HG03103 (cell line): ENCODE results near the gene RUNX1.

Source experiments
- ATAC-seq: cut with Tn5 transposase; IDR thresholded peaks from one replicate; pipeline ENCODE4 v1.9.1; 2021; ENCODE audit warnings: low read depth; ENCODE audit not compliant: unreplicated experiment

RUNX1 gene

DNA sequence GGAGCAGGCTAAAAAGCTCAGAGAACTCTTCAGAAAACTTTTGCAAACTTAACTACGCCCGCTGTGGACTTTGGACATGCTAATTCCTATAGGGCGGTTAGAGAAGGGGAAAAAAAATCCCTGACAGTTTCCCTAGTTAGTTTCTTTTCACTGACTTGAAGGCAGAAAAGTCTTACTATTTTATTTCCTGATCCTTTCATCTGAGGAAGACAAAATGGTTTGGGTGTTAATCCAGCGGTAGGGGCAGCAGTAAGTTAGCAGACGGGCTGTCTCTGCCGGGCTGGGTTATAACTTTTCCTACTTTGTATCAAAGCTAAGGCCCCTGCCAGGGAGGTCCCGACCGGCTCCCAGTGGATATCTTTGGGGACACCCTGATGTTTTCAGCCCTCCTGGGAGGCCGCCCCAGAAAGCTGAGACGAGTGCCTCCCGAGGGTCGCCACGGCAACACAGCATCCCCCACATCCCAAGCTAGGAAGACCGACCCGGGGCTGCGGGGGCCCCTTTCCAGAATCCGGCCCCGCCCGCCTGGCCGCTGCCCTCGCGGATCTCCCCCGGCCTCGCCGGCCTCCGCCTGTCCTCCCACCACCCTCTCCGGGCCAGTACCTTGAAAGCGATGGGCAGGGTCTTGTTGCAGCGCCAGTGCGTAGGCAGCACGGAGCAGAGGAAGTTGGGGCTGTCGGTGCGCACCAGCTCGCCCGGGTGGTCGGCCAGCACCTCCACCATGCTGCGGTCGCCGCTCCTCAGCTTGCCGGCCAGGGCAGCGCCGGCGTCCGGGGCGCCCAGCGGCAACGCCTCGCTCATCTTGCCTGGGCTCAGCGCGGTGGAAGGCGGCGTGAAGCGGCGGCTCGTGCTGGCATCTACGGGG is 162.6 kb downstream of the RUNX1 start:
- no peak for ATAC-seq

- no peak for ATAC-seq
Observed at GRCh38 chr21:34885626-34886239, 163.4 kb downstream of the RUNX1 start.

- ATAC-seq: no peak
Observed at GRCh38 chr21:34885125-34885524, 164.0 kb downstream of the RUNX1 start.

GRCh38 chr21:34884346-34884929 is 164.7 kb downstream of the RUNX1 start:
- ATAC-seq: no peak

GRCh38 chr21:34883491-34884271 is 165.4 kb downstream of the RUNX1 start:
- ATAC-seq: no peak

DNA sequence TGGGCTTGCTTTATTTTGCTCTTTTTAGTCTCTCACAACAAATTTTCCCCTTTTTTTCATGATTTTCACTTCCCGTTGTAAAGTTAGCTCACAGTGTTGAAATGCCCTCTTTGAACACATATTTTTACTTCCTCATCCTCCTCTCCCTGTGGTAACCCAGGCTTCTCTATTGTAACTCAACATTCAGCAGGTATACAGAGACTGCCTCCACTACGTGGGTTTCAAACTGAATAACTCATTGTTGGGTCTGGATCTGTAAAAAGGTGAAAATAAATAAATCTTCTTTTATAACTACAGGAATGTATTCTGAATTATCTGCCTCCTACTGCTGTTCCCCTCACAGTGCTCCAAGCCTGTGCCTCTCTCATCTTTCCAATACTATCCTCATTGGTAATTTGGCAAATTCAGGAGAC is 166.4 kb downstream of the RUNX1 start:
- ATAC-seq: no peak

DNA sequence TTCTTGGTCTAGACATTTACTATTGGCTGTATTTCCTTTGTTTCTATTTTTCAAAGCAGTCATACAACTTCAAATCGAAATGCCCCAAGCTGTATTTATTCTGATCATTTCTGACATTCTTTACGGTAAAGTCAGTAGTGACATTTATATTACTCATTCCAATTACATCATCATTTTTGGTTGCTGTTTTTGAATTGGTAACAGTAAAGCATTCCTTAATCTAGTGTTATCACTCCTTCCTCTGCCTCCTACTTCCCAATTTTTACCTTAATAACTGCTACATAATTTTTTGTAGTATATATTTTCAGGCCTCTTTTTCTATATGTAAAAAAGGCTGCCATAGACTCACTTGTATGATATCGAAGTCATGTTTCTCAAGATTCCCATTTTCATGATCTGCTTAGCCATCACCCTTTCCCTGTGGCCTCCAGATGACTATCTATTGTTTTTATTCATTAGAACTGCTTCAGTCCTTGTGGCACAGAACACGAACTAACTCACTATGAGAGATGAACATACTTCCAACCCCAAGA is 167.2 kb downstream of the RUNX1 start:
- ATAC-seq: no peak

- ATAC-seq: no peak
Observed at GRCh38 chr21:34881421-34881820, 167.7 kb downstream of the RUNX1 start.

GRCh38 chr21:34880401-34880800 is 168.7 kb downstream of the RUNX1 start:
- no peak for ATAC-seq

- no peak for ATAC-seq
Observed at GRCh38 chr21:34878940-34879339, 170.2 kb downstream of the RUNX1 start.

- no peak for ATAC-seq
Observed at GRCh38 chr21:34878501-34878900, 170.6 kb downstream of the RUNX1 start.

GRCh38 chr21:34877485-34878128 is 171.5 kb downstream of the RUNX1 start:
- ATAC-seq: no peak

- no peak for ATAC-seq
Observed at GRCh38 chr21:34875830-34876229, 173.3 kb downstream of the RUNX1 start.

DNA sequence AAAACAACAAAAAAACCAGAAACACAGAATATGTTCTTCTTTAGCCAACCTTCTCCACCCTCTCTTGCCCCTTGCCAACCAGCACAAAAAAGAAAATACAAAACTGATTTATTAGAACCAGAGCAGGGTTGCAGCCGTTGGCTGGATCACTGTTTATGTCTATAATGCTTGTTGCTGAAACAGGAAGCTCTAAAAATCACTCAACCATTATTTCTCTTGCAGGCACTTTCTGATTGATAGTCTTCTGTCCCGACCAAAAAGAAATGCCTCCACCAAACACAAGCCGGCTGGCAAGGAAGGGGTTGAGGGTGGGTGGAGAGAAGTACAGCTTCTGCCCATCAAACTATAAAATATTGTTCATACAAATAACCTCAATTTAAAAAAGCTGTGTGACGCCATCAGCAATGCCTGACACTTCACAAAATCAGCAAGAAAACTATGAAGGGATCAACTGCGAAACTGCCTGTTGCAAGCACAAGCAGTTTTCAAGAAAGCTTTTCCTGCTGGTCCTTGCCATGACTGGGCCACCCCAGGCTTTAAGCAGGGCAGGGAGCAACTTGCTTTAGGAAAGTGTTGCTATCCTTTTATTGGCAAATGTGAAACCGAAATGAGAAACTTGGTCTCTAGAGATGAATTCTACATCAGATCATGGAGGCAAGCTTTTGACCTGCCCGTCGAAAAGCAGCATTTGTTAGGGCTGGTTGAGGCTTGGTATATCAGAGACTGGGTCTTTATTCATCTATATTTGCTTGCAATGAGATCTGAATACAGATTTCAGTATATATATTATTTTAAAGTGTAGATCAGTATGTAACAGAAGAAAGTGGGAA is 174.2 kb downstream of the RUNX1 start:
- ATAC-seq: no peak

DNA sequence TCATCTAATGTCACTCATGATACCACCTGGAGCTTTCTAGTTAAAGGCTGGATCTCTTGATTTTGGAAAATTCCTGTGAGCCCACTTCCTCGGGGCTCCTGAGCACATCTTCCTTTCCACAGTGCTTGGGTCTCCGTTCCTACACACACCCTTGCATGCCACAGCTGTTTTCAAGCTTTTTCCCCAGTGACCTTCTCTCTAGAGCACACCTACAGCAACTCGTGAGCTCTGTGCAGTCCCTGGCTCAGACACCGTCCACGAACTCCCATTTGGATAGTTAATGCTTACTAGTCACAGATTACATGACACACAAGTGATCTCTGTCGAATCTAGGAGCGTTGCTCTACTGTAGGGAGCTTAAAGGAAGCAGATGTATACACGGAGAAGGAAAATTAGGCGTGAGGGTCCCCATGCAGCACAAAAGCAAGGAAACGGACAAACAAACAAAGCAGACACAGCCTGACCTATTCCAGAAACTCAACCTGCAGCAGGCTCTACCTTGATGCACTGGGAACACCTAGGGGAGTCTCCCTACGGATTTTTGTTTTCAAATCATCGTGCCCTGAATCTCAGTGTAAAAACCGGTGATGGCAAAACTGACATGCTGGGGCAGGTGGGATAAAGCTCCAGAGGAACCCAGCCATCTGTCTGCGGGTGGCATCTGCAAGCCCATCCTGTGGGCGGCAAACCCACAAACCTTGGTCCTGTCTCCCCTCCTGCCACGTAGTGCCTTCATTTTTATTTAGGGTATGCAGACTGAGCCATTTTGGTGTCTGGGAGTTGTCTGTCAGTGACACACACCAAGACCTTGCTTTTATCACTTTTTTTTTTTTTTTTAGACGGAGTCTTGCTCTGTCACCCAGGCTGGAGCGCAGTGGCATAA is 177.8 kb downstream of the RUNX1 start:
- ATAC-seq: no peak

DNA sequence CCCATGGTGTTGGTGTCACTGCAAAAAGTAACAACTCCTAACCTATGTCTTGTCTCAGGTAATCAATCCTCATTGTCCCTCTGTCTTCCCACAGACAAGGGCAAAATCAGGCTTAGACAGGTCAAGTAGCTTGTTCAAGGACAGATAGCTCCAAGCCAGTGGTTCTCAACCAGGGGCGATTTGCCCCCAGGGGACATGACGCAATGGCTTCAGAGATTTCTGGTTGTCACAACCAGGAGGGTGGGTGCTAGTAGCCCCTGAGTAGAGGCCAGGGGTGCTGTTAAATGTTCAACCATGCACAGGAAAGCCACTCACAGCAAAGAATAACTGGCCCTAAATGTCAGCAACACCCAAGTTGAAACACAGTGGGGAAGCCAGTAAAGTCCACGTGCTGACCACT is 178.9 kb downstream of the RUNX1 start:
- no peak for ATAC-seq

DNA sequence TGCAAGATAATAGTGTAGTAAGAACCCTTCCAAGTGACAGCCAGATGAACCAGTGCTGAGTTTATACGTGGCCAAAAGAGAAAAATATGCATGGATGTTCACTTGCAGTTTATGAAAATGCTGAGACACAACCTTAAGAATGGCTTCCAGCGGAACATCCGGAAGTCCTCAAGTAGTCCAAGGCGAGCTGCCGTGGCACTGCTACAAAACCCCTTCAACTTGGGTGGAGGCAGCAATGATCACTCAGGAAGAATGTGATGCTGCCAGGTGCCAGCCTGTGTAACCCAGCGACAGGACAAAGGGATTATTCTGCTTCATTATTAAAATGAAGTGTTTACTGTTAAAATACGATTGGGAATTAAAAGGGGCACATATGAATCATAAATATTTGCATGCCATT is 179.6 kb downstream of the RUNX1 start:
- no peak for ATAC-seq

GRCh38 chr21:34867785-34868184 is 181.3 kb downstream of the RUNX1 start:
- ATAC-seq: no peak
